ENCODE measurements around the gene POLR1E.
"Not testable (repeated sequence)": the region's sequence is repeated elsewhere in the genome, so short reads cannot be mapped to it uniquely, and the experiment has no call there.

POLR1E gene

DNA sequence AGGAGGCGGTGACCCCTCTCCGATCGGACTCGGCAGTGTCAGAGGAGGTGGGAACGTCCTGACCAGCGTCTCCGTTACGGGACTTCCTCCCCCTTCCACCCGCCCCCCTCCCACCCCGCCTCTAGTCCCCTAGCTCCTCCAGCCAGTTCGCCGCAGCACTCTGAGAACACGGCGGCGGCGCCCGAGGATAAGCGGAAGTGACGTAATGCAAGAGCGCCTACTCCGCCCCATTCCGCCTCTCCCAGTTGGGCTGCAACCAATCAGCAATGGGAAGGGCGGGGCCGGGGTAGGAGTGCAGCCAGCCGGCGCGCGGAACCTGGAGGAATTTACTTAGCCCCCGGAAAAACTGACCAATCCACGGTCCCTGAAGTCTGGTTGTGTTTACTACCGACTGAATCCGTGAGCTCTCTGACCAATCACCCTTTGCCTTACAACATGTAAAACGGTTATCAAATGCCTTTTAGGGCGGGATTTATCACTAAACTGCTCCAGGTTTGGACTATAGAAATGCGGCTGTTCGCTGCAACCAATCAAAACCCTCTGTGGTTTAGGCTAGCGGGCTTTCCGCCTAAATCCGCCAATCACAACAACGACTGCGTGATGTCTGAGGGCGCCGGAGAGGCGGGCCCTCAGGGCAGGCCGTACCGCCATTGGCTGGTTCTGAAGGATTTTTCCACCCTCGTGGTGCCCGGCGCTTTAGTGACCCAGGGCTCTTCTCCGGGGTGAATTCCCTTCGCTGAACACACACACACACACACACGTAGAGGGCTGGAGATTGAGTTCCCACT, 20.3 kb upstream of the POLR1E start, which contains the start of gene ZBTB5:
ZBTB5 (minus strand) TSS at position 202 of the 788 bp plus-strand sequence. CDS start 22,899 bp downstream, outside the sequence.
- DNase-seq, result peak; percentile 99

DNA sequence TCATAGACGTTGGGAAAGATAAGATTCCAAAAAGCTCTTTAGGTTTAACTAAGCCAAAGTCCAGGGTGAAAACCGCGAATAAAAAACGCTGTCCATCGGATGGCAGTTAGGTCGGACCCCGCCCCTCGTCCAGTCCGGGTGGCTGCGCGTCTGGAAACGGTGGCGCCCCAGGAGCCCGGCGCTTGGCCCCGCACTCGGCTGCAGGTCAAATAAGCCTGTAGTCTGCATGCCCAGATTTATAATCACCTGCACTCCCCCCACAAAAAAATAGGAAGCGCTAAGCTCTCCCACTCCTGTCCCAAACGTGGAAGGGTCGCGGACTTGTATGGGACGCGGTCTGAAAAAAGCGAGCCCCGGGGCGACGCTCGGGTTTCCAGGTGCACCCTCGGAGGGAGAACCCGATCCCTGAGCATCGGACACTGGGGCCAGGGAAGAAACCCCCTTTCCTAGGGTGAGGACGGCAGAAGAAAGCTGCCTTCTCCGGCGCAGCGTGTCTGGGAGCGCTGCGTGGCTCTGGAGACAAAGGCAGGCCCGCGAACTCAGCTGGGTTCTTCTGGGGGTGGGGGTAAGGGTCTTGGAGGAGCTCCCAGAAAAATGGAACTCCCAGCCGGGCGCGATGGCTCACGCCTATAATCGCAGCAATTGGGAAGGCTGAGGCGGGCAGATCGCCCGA, 19.6 kb upstream of the POLR1E start:
- peak in 1 of 2 experiments; percentile 37 for DNase-seq

DNA sequence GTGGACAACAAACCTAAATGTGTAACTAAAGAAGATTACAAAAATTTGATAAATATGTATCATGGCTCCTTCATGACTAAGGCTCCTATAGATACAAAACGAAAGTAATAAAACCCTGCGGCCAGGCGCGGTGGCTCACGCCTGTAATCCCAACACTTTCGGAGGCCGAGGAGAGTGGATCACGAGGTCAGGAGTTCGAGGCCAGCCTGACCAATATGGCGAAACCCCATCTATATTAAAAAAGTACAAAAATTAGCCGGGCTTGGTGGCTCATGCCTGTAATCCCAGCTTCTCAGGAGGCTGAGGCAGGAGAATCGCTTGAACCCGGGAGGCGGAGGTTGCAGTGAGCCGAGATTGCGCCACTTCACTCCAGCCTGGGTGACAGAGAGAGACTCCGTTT, 18.2 kb upstream of the POLR1E start:
- not testable (repeated sequence) for DNase-seq

DNA sequence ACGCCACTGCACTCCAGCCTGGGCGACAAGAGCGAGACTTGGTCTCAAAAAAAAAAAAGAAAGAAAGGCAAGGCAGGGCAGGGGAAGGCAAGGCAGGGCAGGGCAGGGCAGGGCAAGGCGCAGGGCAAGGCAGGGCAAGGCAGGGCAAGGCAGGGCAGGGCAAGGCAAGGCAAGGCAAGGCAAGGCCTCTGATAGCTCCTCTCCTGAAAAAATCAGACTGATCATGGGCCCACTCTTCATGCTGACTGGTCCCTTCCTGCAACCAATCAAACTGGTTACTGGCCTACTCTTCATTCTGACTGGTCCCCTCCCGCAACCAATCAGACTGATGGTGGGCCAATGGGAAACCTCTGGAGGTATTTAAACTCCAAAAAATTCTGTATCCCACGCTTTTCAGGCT, 17.1 kb upstream of the POLR1E start:
- DNase-seq, result no peak

DNA sequence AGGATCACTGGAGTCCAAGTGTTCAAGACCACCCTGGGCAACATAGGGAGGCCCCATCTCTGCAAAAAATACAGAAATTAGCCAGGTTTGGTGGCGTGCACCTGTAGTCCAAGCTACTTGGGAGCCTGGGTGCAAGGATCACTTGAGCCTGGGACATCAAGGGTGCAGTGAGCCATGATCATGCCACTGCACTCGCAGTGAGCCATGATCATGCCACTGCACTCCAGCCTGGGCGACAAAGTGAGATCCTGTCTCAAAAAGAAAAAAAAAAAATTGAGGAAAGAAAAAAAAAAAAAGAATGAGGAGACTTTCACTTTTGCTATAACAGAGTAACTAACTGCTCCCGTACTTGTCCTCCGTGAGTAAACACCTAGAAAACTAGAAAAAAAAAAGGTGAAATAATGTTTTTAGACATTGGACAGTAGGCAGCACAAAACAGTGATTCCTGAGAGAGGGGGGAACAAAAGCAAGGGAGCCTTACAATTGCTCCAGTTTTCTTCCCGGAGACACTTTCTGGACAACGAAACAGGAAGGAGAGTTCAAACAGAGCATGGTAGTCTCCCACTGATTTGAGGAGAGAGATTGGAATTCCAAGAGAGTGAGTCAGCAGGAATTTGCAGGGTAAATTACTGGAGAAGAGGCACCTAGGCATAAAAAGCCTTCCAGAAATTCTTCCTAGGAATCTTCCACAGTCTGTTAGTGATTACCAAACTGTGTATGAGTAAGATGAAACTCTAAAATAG, 13.6 kb upstream of the POLR1E start:
- DNase-seq, result no peak

DNA sequence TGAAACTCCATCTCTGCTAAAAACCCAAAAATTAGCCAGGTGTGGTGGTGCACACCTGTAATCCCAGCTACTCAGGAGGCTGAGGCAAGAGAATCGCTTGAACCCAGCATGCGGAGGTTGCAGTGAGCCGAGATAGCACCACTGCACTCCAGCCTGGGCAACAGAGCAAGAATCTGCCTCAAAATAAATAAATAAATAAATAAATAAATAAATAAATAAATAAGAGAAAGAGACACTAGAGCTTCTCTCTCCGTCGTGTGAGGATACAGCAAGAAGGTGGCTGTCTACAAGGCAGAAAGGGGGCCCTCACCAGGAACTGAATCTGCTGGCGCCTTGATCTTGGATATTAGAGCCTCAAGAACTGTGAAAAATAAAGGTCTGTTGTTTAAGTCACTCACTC, 11.8 kb upstream of the POLR1E start:
- not testable (repeated sequence) for DNase-seq

DNA sequence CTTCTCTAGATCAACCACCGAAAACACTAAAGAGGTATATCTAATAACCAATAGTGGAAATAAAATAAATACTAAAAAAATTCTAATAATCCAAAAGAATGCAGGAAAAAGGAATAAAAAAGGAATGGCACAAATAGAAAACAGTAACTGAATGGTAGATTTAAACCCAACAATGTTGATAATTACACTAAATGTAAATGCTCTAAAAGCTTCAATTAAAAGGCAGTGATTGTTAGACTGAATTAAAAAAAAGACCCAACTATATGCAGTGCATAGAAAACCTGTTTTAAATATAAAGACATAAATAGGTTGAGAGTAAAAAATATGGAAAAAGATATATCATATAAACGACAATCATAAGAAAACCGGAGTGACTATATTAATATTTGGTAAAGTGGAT, 11.3 kb upstream of the POLR1E start:
- no peak for DNase-seq

DNA sequence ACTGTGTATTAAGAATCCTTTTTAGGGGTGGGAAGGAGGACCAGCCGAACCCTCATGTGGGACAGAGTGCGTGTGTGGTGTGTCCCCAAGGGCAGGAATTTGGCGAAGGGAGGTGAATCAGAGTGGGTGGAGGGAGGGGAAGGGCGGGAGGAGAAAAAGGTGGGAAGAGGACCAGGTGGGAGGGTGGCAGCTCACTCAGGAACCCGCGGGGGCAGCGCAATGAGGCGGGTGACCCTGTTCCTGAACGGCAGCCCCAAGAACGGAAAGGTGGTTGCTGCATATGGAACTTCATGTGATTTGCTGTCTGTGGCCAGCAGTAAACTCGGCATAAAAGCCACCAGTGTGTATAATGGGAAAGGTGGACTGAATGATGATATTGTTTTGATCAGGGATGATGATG, 8.8 kb upstream of the POLR1E start:
- no peak for DNase-seq

DNA sequence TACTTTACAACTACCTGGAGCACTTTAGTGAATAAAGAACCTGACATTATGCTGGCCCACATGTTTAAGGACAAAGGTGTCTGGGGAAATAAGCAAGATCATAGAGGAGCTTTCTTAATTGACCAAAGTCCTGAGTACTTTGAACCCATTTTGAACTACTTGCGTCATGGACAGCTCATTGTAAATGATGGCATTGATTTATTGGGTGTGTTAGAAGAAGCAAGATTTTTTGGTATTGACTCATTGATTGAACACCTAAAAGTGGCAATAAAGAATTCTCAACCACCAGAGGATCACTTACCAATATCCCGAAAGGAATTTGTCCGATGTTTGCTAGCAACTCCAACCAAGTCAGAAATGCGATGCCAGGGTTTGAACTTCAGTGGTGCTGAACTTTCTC, 8.3 kb upstream of the POLR1E start:
- DNase-seq, result not testable (repeated sequence)

DNA sequence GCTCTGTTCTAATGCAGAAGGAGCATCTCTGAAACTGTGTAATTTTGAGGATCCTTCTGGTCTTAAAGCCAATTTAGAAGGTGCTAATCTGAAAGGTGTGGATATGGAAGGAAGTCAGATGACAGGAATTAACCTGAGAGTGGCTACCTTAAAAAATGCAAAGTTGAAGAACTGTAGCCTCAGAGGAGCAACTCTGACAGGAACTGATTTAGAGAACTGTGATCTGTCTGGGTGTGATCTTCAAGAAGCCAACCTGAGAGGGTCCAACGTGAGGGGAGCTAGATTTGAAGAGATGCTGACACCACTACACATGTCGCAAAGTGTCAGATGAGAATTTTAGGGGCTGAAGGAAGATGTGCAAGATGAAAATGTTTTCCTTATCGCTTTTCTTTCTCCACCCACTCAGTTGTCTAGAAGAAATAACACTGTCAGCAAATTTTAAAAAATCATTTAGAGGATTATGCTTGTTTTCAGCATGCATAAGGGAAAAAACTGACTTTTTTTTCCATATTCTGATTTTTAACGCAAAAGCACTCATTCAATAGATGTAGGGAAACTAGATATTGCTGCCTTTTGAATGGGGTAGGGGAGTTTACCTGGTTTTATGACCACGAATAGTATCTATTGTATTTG, 7.6 kb upstream of the POLR1E start:
- DNase-seq, result not testable (repeated sequence)

DNA sequence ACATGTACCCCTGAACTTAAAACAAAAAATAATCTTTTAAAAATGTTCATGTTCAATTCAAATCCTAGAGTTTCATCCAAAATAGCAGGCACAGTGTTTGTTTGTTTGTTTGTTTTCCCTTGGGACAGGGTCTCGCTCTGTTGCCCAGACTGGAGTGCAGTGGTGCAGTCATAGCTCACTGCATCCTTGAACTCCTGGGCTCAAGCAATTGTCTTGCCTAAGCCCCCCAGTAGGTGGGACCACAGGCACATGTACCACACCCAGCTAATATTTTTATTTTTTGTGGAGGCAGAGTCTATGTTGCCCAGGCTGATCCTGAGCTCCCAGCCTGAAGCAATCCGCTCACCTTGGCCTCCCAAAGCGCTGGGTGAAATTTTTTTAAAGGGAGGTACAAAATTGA, 5.0 kb upstream of the POLR1E start:
- DNase-seq, result no peak

DNA sequence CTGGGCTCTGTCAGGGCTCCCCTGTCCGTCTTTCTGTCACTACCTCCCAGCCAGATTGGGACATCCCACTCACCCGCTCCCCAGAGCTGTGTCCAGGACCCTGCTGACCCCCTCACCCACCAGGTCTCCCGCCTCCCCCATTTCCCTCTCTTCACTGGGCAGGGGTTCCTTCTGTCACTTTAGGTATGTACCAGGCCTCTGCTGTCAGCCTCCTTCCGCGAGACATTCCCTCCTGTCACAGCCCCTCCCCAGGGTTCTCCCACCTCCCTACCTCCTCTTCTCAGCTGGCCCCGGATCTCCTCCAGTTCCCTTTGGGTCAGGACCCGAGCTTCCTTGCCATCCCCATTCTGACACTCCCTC, 488 bp downstream of the POLR1E start:
- DNase-seq, result no peak

DNA sequence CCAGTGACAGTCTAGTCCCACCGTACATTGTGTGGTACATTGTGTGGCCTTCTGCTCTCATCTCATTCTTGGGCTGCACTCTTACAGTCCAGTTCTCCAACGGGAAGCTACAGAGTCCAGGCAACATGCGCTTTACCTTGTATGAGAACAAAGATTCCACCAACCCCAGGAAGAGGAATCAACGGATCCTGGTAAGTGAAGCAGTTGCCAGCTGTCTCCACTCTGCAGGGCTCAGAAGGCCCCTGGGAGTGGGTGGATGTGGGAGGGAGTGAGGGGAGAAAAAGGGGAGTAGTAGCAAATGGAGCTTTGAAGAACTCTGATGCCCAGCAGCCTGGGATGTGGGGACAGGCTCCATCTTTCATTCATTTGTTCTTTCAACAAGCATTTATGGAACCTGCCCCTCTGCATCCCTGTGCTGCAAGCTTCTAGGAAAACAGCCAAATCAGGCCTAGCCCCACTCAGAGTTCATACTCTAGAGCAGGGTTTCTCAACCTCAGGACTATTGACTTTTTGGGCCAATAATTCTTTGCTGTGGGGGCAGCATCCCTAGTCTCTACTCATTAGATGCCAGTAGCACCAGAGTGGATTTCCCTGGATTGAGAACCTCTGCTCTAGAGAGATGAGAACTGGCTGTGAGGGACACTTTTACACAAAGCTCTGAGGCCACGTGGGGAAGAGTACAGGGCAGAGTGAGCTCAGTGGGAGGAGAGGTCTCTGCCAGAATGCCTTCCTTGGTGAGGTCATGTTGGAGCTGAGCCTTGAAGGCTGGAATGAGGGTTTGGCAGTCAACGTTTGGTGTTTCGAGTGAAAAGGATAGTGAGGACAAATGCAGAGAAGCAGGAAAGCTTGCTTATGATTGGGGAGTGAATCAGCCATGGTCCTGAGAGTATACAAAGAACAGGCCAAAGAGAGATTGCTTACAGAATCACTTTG, 1.1 kb downstream of the POLR1E start:
- no peak for DNase-seq

DNA sequence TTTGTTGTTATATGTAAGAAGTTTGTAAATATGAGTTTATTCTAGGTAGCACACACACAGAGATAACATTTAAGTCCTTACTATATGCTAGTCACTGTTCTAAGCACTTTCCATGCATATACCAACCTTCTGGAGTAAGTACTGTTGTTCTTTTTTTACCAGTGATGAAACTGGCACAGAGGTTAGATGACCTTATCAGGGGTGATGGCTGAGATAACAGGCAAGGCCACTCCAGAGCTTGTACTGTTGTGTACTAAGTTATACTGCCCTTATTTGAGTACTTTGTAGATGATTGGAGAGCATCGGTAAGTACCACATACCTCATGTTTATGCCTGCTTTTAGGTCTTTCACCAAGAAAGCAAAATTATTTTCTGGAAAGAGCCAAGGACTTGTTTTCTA, 6.2 kb downstream of the POLR1E start:
- DNase-seq, result no peak

DNA sequence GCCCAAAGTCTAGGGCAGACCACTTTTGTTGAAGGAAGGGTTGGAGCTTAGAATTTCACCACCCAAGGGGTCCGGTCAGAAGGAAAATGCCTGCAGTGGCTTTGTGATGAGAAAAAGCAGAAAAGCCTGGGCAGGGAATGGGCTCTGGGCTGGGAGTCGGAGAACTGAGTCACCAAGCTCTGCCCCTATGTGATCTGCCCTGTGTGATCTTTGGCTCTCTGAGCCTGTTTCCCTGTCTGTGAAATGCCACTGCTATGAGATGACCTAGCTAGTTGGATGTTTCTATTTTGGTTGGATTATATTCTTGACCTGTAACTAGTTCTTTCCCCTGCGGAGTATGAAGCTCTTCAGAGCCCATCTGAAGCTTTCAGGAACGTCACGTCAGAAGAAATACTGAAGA, 9.8 kb downstream of the POLR1E start:
- DNase-seq, result no peak

DNA sequence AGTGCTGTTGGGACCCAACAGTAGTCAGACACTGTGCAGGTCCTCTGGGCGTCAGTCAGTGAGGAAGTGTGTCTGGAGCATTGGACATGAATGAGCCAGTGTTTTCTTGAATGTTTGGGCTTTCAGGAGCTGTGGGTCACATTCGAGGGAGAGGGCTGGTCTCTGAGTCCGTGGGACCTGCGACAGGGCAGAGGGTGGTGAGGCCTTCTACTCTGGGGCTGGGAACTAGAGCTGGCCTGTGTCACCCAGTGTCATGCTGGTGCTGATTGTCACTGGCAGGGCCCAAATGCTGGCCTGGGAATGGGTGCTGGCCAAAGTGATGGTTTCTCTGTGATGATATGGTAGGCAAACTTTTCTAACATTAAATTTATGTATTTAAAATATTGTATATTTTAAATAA, 10.3 kb downstream of the POLR1E start:
- no peak for DNase-seq

DNA sequence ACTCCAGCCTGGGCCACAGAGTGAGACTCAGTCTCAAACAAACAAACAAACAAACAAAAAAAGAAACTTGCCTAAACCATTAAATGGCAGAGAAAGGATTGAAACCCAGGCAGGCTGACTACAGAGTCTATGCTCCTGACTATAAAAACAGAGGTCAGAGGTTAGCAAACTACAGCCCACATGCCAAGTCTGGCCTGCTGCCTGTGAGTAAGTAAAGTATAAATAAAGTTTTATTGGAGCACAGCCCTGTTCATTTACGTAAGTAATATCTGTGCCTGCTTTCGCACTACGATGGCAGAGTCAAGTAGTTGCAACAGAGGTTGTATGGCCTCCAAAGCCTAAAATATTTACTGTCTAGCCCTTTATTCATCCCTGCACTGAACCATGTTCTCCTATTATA, 11.6 kb downstream of the POLR1E start:
- DNase-seq, result no peak

DNA sequence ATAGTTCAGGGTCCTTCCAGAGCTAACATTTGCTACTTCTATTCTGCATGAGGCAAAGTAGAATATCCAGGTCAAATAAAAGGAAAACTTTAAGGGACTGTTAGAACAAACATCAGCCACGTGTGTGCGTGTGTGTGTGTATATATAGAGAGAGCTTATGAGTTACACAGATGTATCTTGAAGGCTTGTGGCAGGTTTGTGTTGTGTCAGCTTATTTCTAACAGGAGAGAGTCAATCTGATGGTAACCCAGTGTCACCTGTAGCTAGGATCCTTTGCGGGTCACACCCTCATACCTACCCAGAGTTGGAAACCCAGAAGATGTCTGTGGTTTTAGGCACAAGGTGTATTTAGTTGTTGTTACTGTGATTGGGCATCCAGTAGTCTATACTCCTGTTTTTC, 12.7 kb downstream of the POLR1E start:
- DNase-seq, result no peak

DNA sequence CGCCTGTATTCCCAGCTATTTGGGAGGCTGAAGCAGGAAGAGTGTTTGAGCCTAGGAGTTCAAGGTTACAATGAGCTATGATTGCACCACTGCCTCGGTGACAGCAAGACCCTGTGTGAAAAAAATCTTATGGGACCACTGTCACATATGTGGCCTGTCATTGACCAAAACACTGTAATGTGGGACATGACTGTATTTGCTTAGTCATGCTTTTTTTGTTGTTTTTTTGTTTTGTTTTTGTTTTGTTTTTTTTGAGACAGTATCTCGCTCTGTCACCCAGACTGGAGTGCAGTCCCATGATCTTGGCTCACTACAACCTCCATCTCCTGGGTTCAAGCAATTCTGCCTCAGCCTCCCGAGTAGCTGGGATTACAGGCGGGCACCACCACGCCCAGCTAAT, 13.5 kb downstream of the POLR1E start:
- no peak for DNase-seq

DNA sequence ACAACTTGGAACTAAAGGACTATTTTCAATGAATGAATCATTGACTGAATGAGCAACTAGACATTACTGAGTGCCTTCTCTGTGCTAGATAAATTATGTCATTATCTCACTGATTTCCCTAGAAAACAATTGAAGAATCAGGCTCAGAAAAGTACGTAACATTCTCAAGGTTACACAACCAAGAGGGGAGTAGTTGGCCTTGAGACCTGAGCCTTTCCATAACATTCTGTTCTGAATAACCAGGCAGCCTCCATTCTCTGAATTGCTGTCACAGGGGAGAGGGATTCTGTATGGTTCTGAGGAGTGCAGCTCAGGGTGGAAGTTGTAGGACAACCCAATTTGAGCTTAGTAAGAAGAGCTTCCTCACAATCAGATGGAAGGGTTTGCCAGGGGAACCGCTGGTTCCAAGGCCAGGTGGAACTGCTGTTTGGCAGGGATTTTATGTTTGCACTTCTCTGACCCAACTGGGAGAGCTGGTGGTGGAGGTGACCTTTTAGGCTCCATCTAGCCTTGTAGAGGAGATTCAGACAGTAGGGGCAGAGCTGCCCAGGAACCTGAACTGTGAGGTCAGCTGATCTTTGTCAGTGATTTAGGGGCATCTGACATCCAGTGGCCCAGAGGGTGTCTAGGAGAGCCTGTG, 16.3 kb downstream of the POLR1E start:
- DNase-seq, result no peak

DNA sequence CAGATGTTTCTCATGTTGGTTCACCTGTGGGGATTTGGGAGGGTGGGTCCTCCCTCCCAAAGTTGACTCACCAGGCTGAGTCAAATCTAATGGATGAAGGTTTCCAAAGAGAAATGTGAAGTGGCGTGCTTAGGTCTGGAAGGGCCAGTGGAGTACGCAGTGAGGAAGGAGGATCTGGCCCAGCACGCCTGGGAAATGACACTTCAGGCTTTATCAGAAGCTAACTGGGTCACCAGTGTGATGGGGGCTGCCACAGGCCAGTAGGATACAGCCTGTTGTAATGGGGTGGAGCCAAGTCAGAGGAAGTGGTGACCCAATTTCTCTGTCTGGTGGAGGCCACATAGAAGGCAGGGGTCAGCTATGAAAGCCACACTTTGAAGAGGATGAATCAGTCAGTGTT, 18.0 kb downstream of the POLR1E start:
- DNase-seq, result no peak

DNA sequence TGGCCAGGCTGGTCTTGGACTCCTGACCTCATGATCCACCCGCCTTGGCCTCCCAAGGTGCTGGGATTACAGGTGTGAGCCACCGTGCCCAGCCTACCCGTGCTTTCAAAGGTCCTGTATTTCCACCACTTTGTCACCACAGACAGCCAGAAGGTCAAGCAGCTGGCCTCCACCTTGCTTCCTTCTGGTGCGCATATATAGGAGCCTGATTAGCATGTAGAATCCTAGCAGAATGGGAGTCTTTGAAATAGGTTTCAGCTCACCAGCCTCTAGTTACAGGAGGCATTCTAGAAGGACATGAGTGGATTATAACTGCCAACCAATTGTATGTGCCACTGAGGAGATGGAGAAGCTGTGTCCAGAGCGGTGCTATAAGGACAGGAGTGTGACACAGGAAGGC, 18.9 kb downstream of the POLR1E start:
- DNase-seq, result no peak
